ENCODE data around the gene SCAMP1. TPM values are rescaled to one million over a fixed set of nuclear protein-coding genes. Genes with fewer than 3 reads are reported as not detected.

SCAMP1 gene
- polyA plus RNA-seq, 1 of the 3 experiments (the other 2 are of a cell fraction): 11.5 TPM

DNA sequence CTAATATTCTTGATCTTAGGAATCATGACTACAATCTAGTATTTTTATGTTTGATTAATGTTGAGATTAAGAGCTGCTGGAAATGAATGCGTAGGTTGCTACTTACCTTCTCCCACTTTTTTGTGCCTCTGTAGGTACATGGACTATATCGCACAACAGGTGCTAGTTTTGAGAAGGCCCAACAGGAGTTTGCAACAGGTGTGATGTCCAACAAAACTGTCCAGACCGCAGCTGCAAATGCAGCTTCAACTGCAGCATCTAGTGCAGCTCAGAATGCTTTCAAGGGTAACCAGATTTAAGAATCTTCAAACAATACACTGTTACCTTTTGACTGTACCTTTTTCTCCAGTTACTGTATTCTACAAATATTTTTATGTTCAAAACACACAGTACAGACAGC, 115.0 kb downstream of the SCAMP1 start (continued):
- TF ChIP-seq IRF3 (IDR thresholded peaks at IDR 0.05; ENCODE audit: low read depth, low read length) (no peak), TCF12 (IDR thresholded peaks at IDR 0.05) (no peak), NFIC (IDR thresholded peaks at IDR 0.05; ENCODE audit: borderline replicate concordance) (no peak)

GRCh38 chr5:78476795-78477194, 116.4 kb downstream of the SCAMP1 start:
- peaks cover 15% of the 10 kb centered on the region for H3K79me2 ChIP-seq (ENCODE audit: insufficient read depth)
- ChIA-PET CTCF (interaction anchor here (0.8 to 1.9 kb wide), 3 partner anchors 11 to 61 kb away, joined by 3 to 5 read pairs (median 4); no protein-coding TSS in a partner anchor), POLR2A (no interaction called here)

More at GRCh38 chr5:78476795-78477194, 116.4 kb downstream of the SCAMP1 start:
- H3K27me3 ChIP-seq (ENCODE audit: insufficient read depth): no peaks in the 10 kb centered on the region
- no peak overlapping the region for H3K9ac ChIP-seq
- no peaks in the 10 kb centered on the region for H4K20me1 ChIP-seq (ENCODE audit: insufficient read depth)
- H3K36me3 ChIP-seq (replicated peaks in 1 of 2; ENCODE audit: control insufficient read depth in 1 of 2, insufficient read depth in 2 of 2, low read length in 1 of 2): peaks cover 27 to 34% of the 10 kb centered on the region in 2 experiments
- H3K4me3 ChIP-seq (ENCODE audit: low read depth in 2 of 2, low read length in 1 of 2): no peak overlapping the region
- H3K4me2 ChIP-seq: no peak overlapping the region
- no peaks in the 10 kb centered on the region for H3K9me3 ChIP-seq
- H3F3A ChIP-seq (replicated peaks; ENCODE audit: insufficient read depth): peaks cover 34% of the 10 kb centered on the region
- no peak overlapping the region for H2AFZ ChIP-seq (ENCODE audit: low read depth)
- WGBS (ENCODE audit: low lambda C conversion rate): 78% methylated on average over 1 of the region's 1 CpG
- peaks cover 0 to 6% of the 10 kb centered on the region in 2 experiments; a peak in 3 of 4 replicates for H3K4me1 ChIP-seq (ENCODE audit: control insufficient read depth in 1 of 2, insufficient read depth in 2 of 2, low read depth in 1 of 2, low read length in 1 of 2)
- H3K9me2 ChIP-seq: no peaks in the 10 kb centered on the region
- no peak for TF ChIP-seq EP300 (IDR thresholded peaks at IDR 0.05; ENCODE audit: borderline replicate concordance in 1 of 2, low read depth in 1 of 2, low read length in 1 of 2)
- TF ChIP-seq IRF3 (IDR thresholded peaks at IDR 0.05; ENCODE audit: low read depth, low read length): no peak
- no peak for TF ChIP-seq GABPA (IDR thresholded peaks at IDR 0.05; ENCODE audit: low read depth)
- TF ChIP-seq TAF1 (IDR thresholded peaks at IDR 0.05; ENCODE audit: borderline replicate concordance, low read depth, low read length): no peak
- TF ChIP-seq, protein P1, sequence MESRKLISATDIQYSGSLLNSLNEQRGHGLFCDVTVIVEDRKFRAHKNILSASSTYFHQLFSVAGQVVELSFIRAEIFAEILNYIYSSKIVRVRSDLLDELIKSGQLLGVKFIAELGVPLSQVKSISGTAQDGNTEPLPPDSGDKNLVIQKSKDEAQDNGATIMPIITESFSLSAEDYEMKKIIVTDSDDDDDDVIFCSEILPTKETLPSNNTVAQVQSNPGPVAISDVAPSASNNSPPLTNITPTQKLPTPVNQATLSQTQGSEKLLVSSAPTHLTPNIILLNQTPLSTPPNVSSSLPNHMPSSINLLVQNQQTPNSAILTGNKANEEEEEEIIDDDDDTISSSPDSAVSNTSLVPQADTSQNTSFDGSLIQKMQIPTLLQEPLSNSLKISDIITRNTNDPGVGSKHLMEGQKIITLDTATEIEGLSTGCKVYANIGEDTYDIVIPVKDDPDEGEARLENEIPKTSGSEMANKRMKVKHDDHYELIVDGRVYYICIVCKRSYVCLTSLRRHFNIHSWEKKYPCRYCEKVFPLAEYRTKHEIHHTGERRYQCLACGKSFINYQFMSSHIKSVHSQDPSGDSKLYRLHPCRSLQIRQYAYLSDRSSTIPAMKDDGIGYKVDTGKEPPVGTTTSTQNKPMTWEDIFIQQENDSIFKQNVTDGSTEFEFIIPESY (IDR thresholded peaks at IDR 0.05; ENCODE audit: borderline replicate concordance, low read depth): no peak
- TF ChIP-seq, protein P2, sequence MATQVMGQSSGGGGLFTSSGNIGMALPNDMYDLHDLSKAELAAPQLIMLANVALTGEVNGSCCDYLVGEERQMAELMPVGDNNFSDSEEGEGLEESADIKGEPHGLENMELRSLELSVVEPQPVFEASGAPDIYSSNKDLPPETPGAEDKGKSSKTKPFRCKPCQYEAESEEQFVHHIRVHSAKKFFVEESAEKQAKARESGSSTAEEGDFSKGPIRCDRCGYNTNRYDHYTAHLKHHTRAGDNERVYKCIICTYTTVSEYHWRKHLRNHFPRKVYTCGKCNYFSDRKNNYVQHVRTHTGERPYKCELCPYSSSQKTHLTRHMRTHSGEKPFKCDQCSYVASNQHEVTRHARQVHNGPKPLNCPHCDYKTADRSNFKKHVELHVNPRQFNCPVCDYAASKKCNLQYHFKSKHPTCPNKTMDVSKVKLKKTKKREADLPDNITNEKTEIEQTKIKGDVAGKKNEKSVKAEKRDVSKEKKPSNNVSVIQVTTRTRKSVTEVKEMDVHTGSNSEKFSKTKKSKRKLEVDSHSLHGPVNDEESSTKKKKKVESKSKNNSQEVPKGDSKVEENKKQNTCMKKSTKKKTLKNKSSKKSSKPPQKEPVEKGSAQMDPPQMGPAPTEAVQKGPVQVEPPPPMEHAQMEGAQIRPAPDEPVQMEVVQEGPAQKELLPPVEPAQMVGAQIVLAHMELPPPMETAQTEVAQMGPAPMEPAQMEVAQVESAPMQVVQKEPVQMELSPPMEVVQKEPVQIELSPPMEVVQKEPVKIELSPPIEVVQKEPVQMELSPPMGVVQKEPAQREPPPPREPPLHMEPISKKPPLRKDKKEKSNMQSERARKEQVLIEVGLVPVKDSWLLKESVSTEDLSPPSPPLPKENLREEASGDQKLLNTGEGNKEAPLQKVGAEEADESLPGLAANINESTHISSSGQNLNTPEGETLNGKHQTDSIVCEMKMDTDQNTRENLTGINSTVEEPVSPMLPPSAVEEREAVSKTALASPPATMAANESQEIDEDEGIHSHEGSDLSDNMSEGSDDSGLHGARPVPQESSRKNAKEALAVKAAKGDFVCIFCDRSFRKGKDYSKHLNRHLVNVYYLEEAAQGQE (IDR thresholded peaks at IDR 0.05; ENCODE audit: low read depth, low read length): no peak
- no peak for TF ChIP-seq RFX5 (IDR thresholded peaks at IDR 0.05; ENCODE audit: low read length)
- TF ChIP-seq FOSL2 (IDR thresholded peaks at IDR 0.05; ENCODE audit: borderline replicate concordance, low read depth): no peak
- TF ChIP-seq TEAD4 (IDR thresholded peaks at IDR 0.05; ENCODE audit: borderline replicate concordance, insufficient read depth): no peak
- TF ChIP-seq MXI1 (IDR thresholded peaks at IDR 0.05; ENCODE audit: low read depth, low read length): no peak
- TF ChIP-seq RAD21 (IDR thresholded peaks at IDR 0.05; ENCODE audit: low read length): no peak
- no peak for TF ChIP-seq PBX3 (IDR thresholded peaks at IDR 0.05)
- TF ChIP-seq YY1 (IDR thresholded peaks at IDR 0.05; ENCODE audit: low read depth): no peak
- TF ChIP-seq TCF12 (IDR thresholded peaks at IDR 0.05): no peak
- no peak overlapping the region for H3K27ac ChIP-seq (ENCODE audit: low read depth in 2 of 2, low read length in 1 of 2)
- DNase-seq: no peak
